ENCODE data around the gene TEX261.

TEX261 gene

GRCh38 chr2:70956141-70956540 lies 38.5 kb downstream of the TEX261 start:
- DNase-seq, result no peak

GRCh38 chr2:70954886-70955285 lies 39.8 kb downstream of the TEX261 start:
- no peak for DNase-seq

- DNase-seq, result no peak
Measured at GRCh38 chr2:70949086-70949485, 45.6 kb downstream of the TEX261 start.

- peak; percentile 75 for DNase-seq
Measured at GRCh38 chr2:70948337-70949003, 46.2 kb downstream of the TEX261 start.

GRCh38 chr2:70947556-70948184 lies 47.0 kb downstream of the TEX261 start:
- DNase-seq, result no peak

- DNase-seq, result peak; percentile 28
Measured at GRCh38 chr2:70946832-70947442, 47.7 kb downstream of the TEX261 start.

- no peak for DNase-seq
Measured at GRCh38 chr2:70944111-70944690, 50.5 kb downstream of the TEX261 start.

GRCh38 chr2:70943205-70943871 lies 51.3 kb downstream of the TEX261 start:
- DNase-seq, result no peak

GRCh38 chr2:70942396-70943204 lies 52.1 kb downstream of the TEX261 start:
- DNase-seq, result no peak

GRCh38 chr2:70941701-70942100 lies 53.0 kb downstream of the TEX261 start:
- no peak for DNase-seq

- DNase-seq, result no peak
Measured at GRCh38 chr2:70941186-70941585, 53.5 kb downstream of the TEX261 start.

- no peak for DNase-seq
Measured at GRCh38 chr2:70939839-70940580, 54.7 kb downstream of the TEX261 start.

GRCh38 chr2:70939001-70939838 lies 55.5 kb downstream of the TEX261 start:
- DNase-seq, result no peak

GRCh38 chr2:70938586-70938950 lies 56.1 kb downstream of the TEX261 start:
- DNase-seq, result no peak

- no peak for DNase-seq
Measured at GRCh38 chr2:70937866-70938585, 56.6 kb downstream of the TEX261 start.

GRCh38 chr2:70936979-70937811 lies 57.5 kb downstream of the TEX261 start:
- DNase-seq, result no peak

- no peak for DNase-seq
Measured at GRCh38 chr2:70936165-70936978, 58.3 kb downstream of the TEX261 start.

All from stimulated activated CD4-positive, alpha-beta T cell treated with anti-CD3 and anti-CD28 coated beads, Interleukin-12 subunit alpha, Interleukin-12 subunit beta, amount 100 ng/mL, for 4 hours (primary cell).